PC-9 (cell line): ENCODE measurements around the gene DFFB. TPM values are rescaled to one million over a fixed set of nuclear protein-coding genes. Genes with fewer than 3 reads are reported as not detected.

Source experiments
- BruUV-seq: library from RNA; stranded (reverse); fragments of 400-500 nt; replicated peaks from 2 replicates; lab custom pipeline; 2021; lab: Mats Ljungman, UMichigan
- CTCF ChIA-PET: fragments of 300-600 bp; sonication (Branson Sonifier 250); formaldehyde crosslinking; loops from one replicate; lab custom pipeline; 2022; ENCODE audit warnings: antibody characterized with exemption; lab: Charles Lee
- POLR2A ChIA-PET: fragments of 300-600 bp; sonication (Branson Sonifier 250); formaldehyde crosslinking; loops from one replicate; lab custom pipeline; 2022; ENCODE audit warnings: antibody characterized with exemption; ENCODE audit not compliant: unreplicated experiment; lab: Charles Lee
- DNase-seq, 2 experiments: peaks; one replicate each; pipeline versions ENCODE4 v3.0.0 to v3.0.0-alpha.2; 2015 to 2022; ENCODE audit warnings: mixed read lengths in 1 of 2
- H2AFZ ChIP-seq: fragments of 200-600 bp; sonication (generic); 2 replicates; pipeline ENCODE4 v1.8.1; 2017; ENCODE audit warnings: antibody characterized with exemption
- H3F3A ChIP-seq: fragments of 200-600 bp; sonication (generic); 2 replicates; pipeline ENCODE4 v1.8.1; 2017; ENCODE audit warnings: antibody characterized with exemption, mild to moderate bottlenecking, low read depth; ENCODE audit not compliant: insufficient read depth
- H3K27ac ChIP-seq: fragments of 200-600 bp; sonication (generic); 2 replicates; pipeline ENCODE4 v1.6.1; 2016; ENCODE audit warnings: mixed run types
- H3K27me3 ChIP-seq: fragments of 200-600 bp; sonication (generic); 2 replicates; pipeline ENCODE4 v1.6.1; 2016; ENCODE audit warnings: low read depth, mixed run types; ENCODE audit not compliant: insufficient read depth
- H3K36me3 ChIP-seq: fragments of 200-600 bp; sonication (generic); 2 replicates; pipeline ENCODE4 v1.6.1; 2016; ENCODE audit warnings: low read depth, mixed run types
- H3K4me1 ChIP-seq: fragments of 200-600 bp; sonication (generic); replicated peaks from 2 replicates; pipeline ENCODE4 v1.6.1; 2016; ENCODE audit warnings: mixed run types; ENCODE audit not compliant: insufficient read depth
- H3K4me2 ChIP-seq: fragments of 200-600 bp; sonication (generic); 2 replicates; pipeline ENCODE4 v1.6.1; 2017; ENCODE audit warnings: mixed run types
- H3K4me3 ChIP-seq: fragments of 200-600 bp; sonication (generic); 2 replicates; pipeline ENCODE4 v1.6.1; 2016; ENCODE audit warnings: mixed run types
- H3K79me2 ChIP-seq: fragments of 200-600 bp; sonication (generic); 2 replicates; pipeline ENCODE4 v1.6.1; 2017; ENCODE audit warnings: low read depth, mixed run types
- H3K9me2 ChIP-seq: fragments of 200-600 bp; sonication (generic); 2 replicates; pipeline ENCODE4 v1.8.1; 2017; ENCODE audit warnings: mild to moderate bottlenecking; ENCODE audit not compliant: insufficient read depth
- H3K9me3 ChIP-seq: fragments of 200-600 bp; sonication (generic); 2 replicates; pipeline ENCODE4 v1.8.1; 2016; ENCODE audit warnings: low read depth; ENCODE audit not compliant: insufficient read depth
- H4K20me1 ChIP-seq: fragments of 200-600 bp; sonication (generic); 2 replicates; pipeline ENCODE4 v1.8.1; 2017; ENCODE audit not compliant: insufficient read depth
- EZH2 ChIP-seq: fragments of 200-600 bp; sonication (generic); IDR thresholded peaks from 2 replicates; pipeline ENCODE4 v1.8.0; 2017; ENCODE audit warnings: antibody characterized with exemption, low read depth
- intact Hi-C: fragments of 100-400 bp; cut with micrococcal nuclease; formaldehyde crosslinking; loops from one replicate; pipeline ENCODE4 v1.10.0; 2022; ENCODE audit not compliant: unreplicated experiment
- total RNA-seq: library from RNA; stranded (reverse); gene quantifications from 2 replicates; pipeline ENCODE4 v1.2.3, GENCODE V29; 2021
- TF ChIP-seq, protein P1 (sequence below): fragments of 200-600 bp; sonication (generic); conservative IDR thresholded peaks from 2 replicates; pipeline ENCODE4 v1.6.1; 2017; ENCODE audit warnings: mixed run types, antibody characterized with exemption, mild to moderate bottlenecking, moderate library complexity

DFFB gene
- total RNA-seq, 1 experiment from 2014 or later: 4.7 TPM

DNA sequence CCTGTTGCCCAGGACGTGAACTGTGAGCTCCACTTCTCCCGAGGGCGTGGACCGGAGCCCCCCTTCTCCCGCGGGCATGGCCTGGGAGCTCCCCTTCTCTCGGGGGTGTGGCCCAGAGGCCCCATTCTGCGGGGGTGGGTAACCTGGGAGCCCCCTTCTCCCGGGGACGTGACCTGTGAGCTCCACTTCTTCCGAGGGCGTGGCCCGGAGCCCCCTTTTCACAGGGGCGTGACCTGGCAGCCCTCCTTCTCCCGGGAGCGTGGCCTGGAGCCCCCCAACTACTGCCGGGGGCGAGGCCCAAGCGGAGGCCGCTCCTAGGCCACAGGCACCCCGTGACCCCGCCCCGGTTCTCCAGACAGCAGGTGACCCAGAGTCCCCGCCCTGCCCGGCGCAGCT is 42.5 kb downstream of the DFFB start:
- no peaks in the 10 kb centered on the region for H3K9me2 ChIP-seq
- peaks cover 21% of the 10 kb centered on the region; the same call in 1 of the 2 replicates for H3F3A ChIP-seq
- peak in 1 of 2 experiments; percentile 33 for DNase-seq
- H3K27ac ChIP-seq: peak overlapping the region; percentile 98
- H3K27me3 ChIP-seq: no peaks in the 10 kb centered on the region
- TF ChIP-seq, protein P1, sequence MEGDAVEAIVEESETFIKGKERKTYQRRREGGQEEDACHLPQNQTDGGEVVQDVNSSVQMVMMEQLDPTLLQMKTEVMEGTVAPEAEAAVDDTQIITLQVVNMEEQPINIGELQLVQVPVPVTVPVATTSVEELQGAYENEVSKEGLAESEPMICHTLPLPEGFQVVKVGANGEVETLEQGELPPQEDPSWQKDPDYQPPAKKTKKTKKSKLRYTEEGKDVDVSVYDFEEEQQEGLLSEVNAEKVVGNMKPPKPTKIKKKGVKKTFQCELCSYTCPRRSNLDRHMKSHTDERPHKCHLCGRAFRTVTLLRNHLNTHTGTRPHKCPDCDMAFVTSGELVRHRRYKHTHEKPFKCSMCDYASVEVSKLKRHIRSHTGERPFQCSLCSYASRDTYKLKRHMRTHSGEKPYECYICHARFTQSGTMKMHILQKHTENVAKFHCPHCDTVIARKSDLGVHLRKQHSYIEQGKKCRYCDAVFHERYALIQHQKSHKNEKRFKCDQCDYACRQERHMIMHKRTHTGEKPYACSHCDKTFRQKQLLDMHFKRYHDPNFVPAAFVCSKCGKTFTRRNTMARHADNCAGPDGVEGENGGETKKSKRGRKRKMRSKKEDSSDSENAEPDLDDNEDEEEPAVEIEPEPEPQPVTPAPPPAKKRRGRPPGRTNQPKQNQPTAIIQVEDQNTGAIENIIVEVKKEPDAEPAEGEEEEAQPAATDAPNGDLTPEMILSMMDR: no peak; the same call in 1 of the 2 replicates
- TF ChIP-seq EZH2: no peak
- TSS peak; percentile 12 for BruUV-seq
- peaks cover 7% of the 10 kb centered on the region; the same call in 1 of the 2 replicates for H3K36me3 ChIP-seq
- peak overlapping the region; percentile 80 for H3K4me3 ChIP-seq
- intact Hi-C loops: loop anchor here (1.0 to 10.0 kb wide), 3 partner anchors 42 to 447 kb away; partner anchors contain the start of genes CEP104, DFFB and LRRC47
- H4K20me1 ChIP-seq: peaks cover 30% of the 10 kb centered on the region
- H3K4me1 ChIP-seq: peaks cover 14% of the 10 kb centered on the region; the same call in 1 of the 2 replicates
- ChIA-PET POLR2A (interaction anchor here (0.6 kb wide), 2 partner anchors 23 to 42 kb away, joined by 5 read pairs; partner anchors contain the start of genes CEP104 and DFFB), CTCF (interaction anchor here (0.7 kb wide), 1 partner anchor 447 kb away, joined by 3 read pairs; no protein-coding TSS in a partner anchor)
- no peaks in the 10 kb centered on the region for H3K9me3 ChIP-seq
- peak overlapping the region; percentile 81 for H3K4me2 ChIP-seq
- H3K79me2 ChIP-seq: peaks cover 52% of the 10 kb centered on the region
- H2AFZ ChIP-seq: peak overlapping the region; percentile 88

DNA sequence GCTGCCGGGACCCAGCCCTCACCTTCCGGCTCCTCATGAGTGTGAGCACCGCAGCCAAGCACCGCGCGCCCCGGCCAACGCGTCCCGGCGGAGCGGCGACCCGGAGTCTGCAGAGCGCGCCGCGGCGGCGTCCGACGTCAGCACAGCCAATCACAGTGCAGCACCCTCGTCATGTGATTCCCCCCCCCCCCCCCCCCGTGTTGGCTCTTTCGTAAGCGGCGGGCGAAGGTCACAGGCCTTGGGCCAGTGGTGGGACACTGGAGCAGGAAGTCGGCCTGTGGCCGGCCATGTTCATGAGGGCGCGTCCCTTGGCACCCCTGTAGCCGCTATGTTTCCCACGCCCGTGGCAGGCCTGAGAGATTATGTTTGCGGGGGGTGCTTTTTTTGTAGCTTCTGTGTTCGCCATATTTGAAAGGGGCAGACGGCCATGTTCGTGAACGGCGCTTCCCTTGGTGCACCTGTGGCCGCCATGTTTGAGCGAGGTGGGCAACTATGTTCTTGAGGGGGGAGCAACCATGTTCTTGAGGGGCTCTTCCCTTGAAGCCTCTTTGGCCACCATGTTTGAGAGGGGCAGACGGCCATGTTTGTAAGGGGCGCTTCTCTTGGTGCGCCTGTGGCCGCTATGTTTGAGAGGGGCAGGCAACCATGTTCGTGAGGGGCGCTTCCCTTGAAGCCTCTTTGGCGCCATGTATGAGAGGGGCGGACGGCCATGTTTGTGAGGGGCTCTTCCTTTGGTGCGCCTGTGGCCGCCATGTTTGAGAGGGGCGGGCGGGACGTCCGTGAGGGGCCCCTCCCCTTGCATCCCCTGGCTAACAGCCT is 43.1 kb downstream of the DFFB start, which contains the start of gene C1orf174:
C1orf174 (minus strand) TSS at position 123 of the 819 bp plus-strand sequence; CDS start at position 37, 86 bp downstream.
- Histone ChIP-seq H3K9me2 (no peaks in the 10 kb centered on the region), H3K9me3 (no peaks in the 10 kb centered on the region), H3F3A (peaks cover 21% of the 10 kb centered on the region; the same call in 1 of the 2 replicates), H4K20me1 (peaks cover 25% of the 10 kb centered on the region), H3K36me3 (peaks cover 7% of the 10 kb centered on the region; the same call in 1 of the 2 replicates), H3K27me3 (no peaks in the 10 kb centered on the region), H3K4me2 (peak within 1 kb of the TSS; percentile 81), H3K4me3 (peak within 1 kb of the TSS; percentile 80), H3K79me2 (peaks cover 46% of the 10 kb centered on the region), H3K4me1 (peaks cover 14% of the 10 kb centered on the region; the same call in 1 of the 2 replicates), H3K27ac (peak within 1 kb of the TSS; percentile 98), H2AFZ (peak within 1 kb of the TSS; percentile 98)
- BruUV-seq: TSS peak; percentile 66
- CTCF ChIA-PET: interaction anchor here (0.7 kb wide), 1 partner anchor 448 kb away, joined by 3 read pairs; no protein-coding TSS in a partner anchor
- intact Hi-C loops: loop anchor here (1.0 to 10.0 kb wide), 3 partner anchors 43 to 448 kb away; partner anchors contain the start of genes CEP104, DFFB and LRRC47
- TF ChIP-seq, protein P1: no peak
- TF ChIP-seq EZH2: no peak
- DNase-seq: peak; percentile 85 to 88
- POLR2A ChIA-PET: no interaction called here

DNA sequence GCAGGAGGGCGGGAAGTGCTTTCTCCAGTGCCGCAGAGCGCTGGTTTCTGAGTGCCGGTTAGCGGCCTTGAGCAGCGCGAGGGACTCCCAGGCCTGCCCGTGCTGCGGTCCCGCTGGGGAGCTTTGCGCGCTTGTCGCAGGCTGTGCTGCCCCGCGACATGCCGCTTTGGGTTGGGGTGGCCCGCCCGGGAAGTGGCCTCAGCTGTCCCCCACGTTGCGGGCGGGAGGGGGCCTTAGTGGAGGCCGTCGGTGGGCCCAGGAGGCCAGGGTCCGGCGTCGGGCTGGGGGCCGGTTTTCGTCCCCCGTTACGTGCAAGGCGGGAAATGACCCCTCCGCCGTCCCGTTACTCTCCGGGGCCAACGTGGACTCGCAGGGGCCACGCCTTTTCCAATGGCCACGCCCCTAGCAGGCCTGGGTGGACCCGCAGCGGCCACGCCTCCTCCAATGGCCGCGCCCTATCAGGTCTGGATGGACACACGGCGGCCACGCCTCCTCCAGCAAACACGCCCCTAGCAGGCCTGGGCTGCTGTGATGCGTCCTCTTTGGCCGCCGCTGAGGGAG is 43.8 kb downstream of the DFFB start:
- peak overlapping the region; percentile 80 for H3K4me2 ChIP-seq
- no peaks in the 10 kb centered on the region for H3K9me3 ChIP-seq
- intact Hi-C loops: loop anchor here (1.0 to 10.0 kb wide), 3 partner anchors 44 to 448 kb away; partner anchors contain the start of genes CEP104, DFFB and LRRC47
- H4K20me1 ChIP-seq: peaks cover 19% of the 10 kb centered on the region
- no peaks in the 10 kb centered on the region for H3K9me2 ChIP-seq
- CTCF ChIA-PET: no interaction called here
- no peaks in the 10 kb centered on the region for H3K27me3 ChIP-seq
- peaks cover 39% of the 10 kb centered on the region for H3K79me2 ChIP-seq
- no peak for TF ChIP-seq EZH2
- TF ChIP-seq, protein P1: no peak
- peaks cover 21% of the 10 kb centered on the region; the same call in 1 of the 2 replicates for H3F3A ChIP-seq
- peak overlapping the region; percentile 80 for H3K4me3 ChIP-seq
- peak overlapping the region; percentile 98 for H3K27ac ChIP-seq
- peaks cover 14% of the 10 kb centered on the region; the same call in 1 of the 2 replicates for H3K4me1 ChIP-seq
- POLR2A ChIA-PET: no interaction called here
- H3K36me3 ChIP-seq: peaks cover 7% of the 10 kb centered on the region; the same call in 1 of the 2 replicates
- no TSS peak for BruUV-seq
- DNase-seq: peak; percentile 85 to 98
- peak overlapping the region; percentile 98 for H2AFZ ChIP-seq
